HCT116 (cell line): ENCODE results near the gene POLE3.

Experiments used
- CEBPB ChIP-seq: IDR thresholded peaks from 2 replicates; pipeline ENCODE4 v1.6.1; 2012; ENCODE audit warnings: low read depth
- EZH2 ChIP-seq: fragments of 200-600 bp; sonication (generic); IDR thresholded peaks from 2 replicates; pipeline ENCODE4 v1.6.1; 2017; ENCODE audit warnings: antibody characterized with exemption, mixed run types
- JUND ChIP-seq: IDR thresholded peaks from 2 replicates; pipeline ENCODE4 v1.6.1; 2012
- POLR2A ChIP-seq: IDR thresholded peaks from 2 replicates; pipeline ENCODE4 v1.7.0; 2011; ENCODE audit warnings: borderline replicate concordance; ENCODE audit not compliant: insufficient read depth, insufficient read length; ENCODE audit errors: extremely low read depth
- SIN3A ChIP-seq: IDR thresholded peaks from 2 replicates; pipeline ENCODE4 v1.6.1; 2012; ENCODE audit warnings: low read depth
- SP1 ChIP-seq: IDR thresholded peaks from 2 replicates; pipeline ENCODE4 v1.6.1; 2012; ENCODE audit warnings: low read depth
- SRF ChIP-seq: IDR thresholded peaks from 2 replicates; pipeline ENCODE4 v1.6.1; 2012; ENCODE audit warnings: low read depth
- TCF7L2 ChIP-seq: IDR thresholded peaks from 2 replicates; pipeline ENCODE4 v1.7.0; 2011; ENCODE audit warnings: borderline replicate concordance, inconsistent platforms; ENCODE audit not compliant: insufficient read depth, insufficient read length; ENCODE audit errors: extremely low read depth
- TF ChIP-seq, protein P1 (sequence below): IDR thresholded peaks from 2 replicates; pipeline ENCODE4 v1.6.1; 2012; ENCODE audit warnings: low read depth
- TF ChIP-seq, protein P2 (sequence below), 3 experiments: fragments of 200-600 bp in 1 of 3; sonication (generic) in 1 of 3; IDR thresholded peaks in 2 of 3; conservative IDR thresholded peaks in 1 of 3; 2 replicates each; pipeline ENCODE4 v1.5.1; 2012 to 2017; ENCODE audit warnings: low read depth in 2 of 3, low read length in 2 of 3, antibody characterized with exemption in 1 of 3, borderline replicate concordance in 1 of 3, control low read depth in 1 of 3, mild to moderate bottlenecking in 1 of 3, mixed read lengths in 1 of 3, mixed run types in 1 of 3, moderate library complexity in 1 of 3; ENCODE audit not compliant: insufficient read depth in 1 of 3
- TF ChIP-seq, protein P3 (sequence below): IDR thresholded peaks from 2 replicates; pipeline ENCODE4 v1.6.1; 2012

DNA sequence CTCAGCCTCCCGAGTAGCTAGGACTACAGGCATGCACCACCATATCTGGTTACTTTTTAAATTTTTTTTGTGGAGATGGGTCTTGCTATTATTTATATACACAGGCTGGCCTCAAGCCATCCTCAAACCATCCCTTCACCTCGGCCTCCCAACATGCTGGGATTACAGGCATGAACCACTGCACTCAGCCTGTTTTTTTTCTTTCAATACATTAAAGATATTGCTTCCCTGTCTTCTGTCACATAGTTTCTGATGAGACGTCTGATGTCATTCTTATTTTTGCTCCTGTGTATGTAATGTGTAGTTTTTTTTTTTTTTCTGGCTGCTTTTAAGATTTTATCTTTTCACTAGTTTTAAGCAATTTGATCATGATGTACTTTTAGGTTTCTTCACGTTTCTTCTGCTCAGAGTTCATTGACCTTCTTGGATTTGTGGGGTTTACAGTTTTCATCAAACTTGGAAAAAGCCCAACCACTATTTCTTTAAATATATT, 41.7 kb upstream of the POLE3 start:
- TF ChIP-seq POLR2A (no peak), SP1 (no peak), JUND (no peak), SRF (no peak), CEBPB (no peak), SIN3A (no peak), EZH2 (no peak), TCF7L2 (no peak)
- TF ChIP-seq, protein P1, sequence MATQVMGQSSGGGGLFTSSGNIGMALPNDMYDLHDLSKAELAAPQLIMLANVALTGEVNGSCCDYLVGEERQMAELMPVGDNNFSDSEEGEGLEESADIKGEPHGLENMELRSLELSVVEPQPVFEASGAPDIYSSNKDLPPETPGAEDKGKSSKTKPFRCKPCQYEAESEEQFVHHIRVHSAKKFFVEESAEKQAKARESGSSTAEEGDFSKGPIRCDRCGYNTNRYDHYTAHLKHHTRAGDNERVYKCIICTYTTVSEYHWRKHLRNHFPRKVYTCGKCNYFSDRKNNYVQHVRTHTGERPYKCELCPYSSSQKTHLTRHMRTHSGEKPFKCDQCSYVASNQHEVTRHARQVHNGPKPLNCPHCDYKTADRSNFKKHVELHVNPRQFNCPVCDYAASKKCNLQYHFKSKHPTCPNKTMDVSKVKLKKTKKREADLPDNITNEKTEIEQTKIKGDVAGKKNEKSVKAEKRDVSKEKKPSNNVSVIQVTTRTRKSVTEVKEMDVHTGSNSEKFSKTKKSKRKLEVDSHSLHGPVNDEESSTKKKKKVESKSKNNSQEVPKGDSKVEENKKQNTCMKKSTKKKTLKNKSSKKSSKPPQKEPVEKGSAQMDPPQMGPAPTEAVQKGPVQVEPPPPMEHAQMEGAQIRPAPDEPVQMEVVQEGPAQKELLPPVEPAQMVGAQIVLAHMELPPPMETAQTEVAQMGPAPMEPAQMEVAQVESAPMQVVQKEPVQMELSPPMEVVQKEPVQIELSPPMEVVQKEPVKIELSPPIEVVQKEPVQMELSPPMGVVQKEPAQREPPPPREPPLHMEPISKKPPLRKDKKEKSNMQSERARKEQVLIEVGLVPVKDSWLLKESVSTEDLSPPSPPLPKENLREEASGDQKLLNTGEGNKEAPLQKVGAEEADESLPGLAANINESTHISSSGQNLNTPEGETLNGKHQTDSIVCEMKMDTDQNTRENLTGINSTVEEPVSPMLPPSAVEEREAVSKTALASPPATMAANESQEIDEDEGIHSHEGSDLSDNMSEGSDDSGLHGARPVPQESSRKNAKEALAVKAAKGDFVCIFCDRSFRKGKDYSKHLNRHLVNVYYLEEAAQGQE, result no peak
- TF ChIP-seq, protein P2, sequence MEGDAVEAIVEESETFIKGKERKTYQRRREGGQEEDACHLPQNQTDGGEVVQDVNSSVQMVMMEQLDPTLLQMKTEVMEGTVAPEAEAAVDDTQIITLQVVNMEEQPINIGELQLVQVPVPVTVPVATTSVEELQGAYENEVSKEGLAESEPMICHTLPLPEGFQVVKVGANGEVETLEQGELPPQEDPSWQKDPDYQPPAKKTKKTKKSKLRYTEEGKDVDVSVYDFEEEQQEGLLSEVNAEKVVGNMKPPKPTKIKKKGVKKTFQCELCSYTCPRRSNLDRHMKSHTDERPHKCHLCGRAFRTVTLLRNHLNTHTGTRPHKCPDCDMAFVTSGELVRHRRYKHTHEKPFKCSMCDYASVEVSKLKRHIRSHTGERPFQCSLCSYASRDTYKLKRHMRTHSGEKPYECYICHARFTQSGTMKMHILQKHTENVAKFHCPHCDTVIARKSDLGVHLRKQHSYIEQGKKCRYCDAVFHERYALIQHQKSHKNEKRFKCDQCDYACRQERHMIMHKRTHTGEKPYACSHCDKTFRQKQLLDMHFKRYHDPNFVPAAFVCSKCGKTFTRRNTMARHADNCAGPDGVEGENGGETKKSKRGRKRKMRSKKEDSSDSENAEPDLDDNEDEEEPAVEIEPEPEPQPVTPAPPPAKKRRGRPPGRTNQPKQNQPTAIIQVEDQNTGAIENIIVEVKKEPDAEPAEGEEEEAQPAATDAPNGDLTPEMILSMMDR (IDR thresholded peaks at IDR 0.05 in 2 of 3, conservative IDR thresholded peaks at IDR 0.05 in 1 of 3; ENCODE audit: borderline replicate concordance in 1 of 3, insufficient read depth in 1 of 3, low read depth in 2 of 3, low read length in 2 of 3), result no peak
- TF ChIP-seq, protein P3, sequence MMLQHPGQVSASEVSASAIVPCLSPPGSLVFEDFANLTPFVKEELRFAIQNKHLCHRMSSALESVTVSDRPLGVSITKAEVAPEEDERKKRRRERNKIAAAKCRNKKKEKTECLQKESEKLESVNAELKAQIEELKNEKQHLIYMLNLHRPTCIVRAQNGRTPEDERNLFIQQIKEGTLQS, result no peak
